ENCODE data around the gene DOCK10.

- no peak for TF ChIP-seq CTCF (conservative IDR thresholded peaks at IDR 0.05; ENCODE audit: low read length)
- no peak for TF ChIP-seq EZH2phosphoT487 (IDR thresholded peaks at IDR 0.05; ENCODE audit: borderline replicate concordance, low read depth, low read length)
Measured at GRCh38 chr2:225008179-225008856, 34.0 kb downstream of the DOCK10 start.
